Transverse colon (tissue), 4 donors: ENCODE data around the gene FGGY.

ENCODE experiments used
- EP300 ChIP-seq: sonication (generic); formaldehyde crosslinking; IDR thresholded peaks from one replicate; pipeline ENCODE4 v1.6.1; 2017; ENCODE audit warnings: antibody characterized with exemption, low read depth
- POLR2A ChIP-seq: fragments of 450-650 bp; IDR thresholded peaks from one replicate; pipeline ENCODE4 v1.6.1; 2016; ENCODE audit warnings: antibody characterized with exemption, mild to moderate bottlenecking, moderate library complexity
- POLR2AphosphoS5 ChIP-seq, 3 donors: sonication (generic); formaldehyde crosslinking; IDR thresholded peaks; one replicate each; pipeline ENCODE4 v1.6.1; 2016; ENCODE audit warnings: antibody characterized with exemption in 3 of 3
- TF ChIP-seq, protein P1 (sequence below), 5 experiments: fragments of 200-600 bp in 3 of 5; fragments of 450-650 bp in 2 of 5; sonication (generic) in 3 of 5; IDR thresholded peaks; 1 replicate in 2 of 5; 2 replicates in 3 of 5; pipeline ENCODE4 v1.5.1; 2016 to 2017; ENCODE audit warnings: antibody characterized with exemption in 5 of 5, inconsistent platforms in 3 of 5, mild to moderate bottlenecking in 2 of 5, moderate library complexity in 1 of 5

DNA sequence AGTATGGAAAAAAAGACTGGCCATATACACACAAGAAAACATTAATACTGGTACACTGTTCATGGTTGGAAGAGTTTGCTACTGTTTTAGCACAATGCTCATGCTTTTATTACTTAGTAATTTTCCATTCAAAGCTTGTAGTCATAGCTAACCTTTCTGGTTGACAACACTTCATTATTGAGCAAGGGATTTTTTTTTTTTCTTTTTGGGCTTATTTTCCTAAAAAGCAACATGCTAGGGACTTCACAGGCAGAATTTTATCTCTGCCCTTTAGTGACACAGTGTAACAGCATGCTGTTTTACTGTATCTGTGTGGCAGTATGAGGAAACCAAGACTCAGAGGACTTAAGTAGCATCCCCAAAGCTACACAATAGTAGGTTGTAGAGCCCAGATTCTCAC, 58.5 kb downstream of the FGGY start:
- TF ChIP-seq POLR2AphosphoS5 (IDR thresholded peaks at IDR 0.05) (no peak), POLR2A (no peak), EP300 (no peak)
- TF ChIP-seq, protein P1, sequence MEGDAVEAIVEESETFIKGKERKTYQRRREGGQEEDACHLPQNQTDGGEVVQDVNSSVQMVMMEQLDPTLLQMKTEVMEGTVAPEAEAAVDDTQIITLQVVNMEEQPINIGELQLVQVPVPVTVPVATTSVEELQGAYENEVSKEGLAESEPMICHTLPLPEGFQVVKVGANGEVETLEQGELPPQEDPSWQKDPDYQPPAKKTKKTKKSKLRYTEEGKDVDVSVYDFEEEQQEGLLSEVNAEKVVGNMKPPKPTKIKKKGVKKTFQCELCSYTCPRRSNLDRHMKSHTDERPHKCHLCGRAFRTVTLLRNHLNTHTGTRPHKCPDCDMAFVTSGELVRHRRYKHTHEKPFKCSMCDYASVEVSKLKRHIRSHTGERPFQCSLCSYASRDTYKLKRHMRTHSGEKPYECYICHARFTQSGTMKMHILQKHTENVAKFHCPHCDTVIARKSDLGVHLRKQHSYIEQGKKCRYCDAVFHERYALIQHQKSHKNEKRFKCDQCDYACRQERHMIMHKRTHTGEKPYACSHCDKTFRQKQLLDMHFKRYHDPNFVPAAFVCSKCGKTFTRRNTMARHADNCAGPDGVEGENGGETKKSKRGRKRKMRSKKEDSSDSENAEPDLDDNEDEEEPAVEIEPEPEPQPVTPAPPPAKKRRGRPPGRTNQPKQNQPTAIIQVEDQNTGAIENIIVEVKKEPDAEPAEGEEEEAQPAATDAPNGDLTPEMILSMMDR (IDR thresholded peaks at IDR 0.05), result no peak
